SW480 (cell line): Measurements from ENCODE around the gene DOK5.

ENCODE experiments used
- DNase-seq: peaks from one replicate; pipeline ENCODE4 v3.0.0-alpha.2; 2016; ENCODE audit warnings: low spot score

The DOK5 gene

DNA sequence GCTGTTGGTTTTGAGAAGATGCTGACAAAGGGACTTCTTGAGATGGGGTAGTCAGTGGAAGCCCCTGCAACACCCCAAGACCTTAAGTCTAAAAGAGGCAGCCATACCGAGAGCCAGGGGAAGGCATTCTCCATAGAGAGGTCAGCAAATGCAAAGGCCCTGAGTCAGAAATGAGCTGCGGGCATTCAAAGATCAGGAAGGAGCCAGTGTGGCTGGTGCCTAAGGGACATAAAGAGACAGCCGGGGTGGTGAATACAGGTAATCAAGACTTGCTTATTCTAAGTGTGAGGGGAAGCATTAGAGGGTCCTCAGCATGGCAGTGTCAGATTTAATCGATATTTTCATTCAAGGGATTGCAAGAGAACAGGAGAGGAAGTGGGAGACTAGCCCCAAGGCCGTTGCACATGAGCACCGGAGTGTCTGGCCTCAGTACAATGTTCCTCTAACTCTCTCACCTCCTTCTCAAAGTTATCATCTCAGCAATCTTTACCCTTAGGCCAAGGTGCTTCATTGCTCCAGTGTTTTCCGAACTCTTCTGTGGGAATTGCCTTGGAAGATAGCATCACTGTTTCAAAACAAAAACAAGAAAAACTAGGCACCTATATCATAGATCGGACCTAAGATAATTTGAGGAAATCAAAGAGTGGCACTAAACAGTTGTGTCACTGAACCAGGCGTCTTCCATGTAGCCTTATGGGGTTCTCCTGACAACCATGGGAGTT is 173.2 kb downstream of the DOK5 start:
- DNase-seq, result no peak

DNA sequence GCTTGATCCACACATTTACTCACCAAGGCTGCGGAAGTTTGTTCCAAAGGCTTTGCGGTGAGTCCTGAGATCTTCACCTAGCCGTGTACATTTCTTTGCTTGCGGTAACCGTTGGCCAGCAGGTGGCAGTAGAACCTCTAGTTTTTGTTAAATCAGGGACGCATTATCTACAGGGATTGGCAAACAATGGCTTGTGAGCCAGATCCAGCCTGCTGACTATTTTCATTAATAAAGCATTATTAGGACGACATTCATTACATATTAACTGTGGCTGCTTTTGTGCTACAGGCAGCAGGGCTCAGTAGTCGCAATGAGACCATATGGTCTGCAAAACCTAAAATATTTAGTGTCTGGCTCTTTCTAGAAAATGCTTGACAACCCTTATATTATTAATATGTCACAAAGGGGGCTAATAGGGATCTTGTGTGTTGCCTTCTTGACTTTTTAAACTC is 174.1 kb downstream of the DOK5 start:
- peak; percentile 80 for DNase-seq

DNA sequence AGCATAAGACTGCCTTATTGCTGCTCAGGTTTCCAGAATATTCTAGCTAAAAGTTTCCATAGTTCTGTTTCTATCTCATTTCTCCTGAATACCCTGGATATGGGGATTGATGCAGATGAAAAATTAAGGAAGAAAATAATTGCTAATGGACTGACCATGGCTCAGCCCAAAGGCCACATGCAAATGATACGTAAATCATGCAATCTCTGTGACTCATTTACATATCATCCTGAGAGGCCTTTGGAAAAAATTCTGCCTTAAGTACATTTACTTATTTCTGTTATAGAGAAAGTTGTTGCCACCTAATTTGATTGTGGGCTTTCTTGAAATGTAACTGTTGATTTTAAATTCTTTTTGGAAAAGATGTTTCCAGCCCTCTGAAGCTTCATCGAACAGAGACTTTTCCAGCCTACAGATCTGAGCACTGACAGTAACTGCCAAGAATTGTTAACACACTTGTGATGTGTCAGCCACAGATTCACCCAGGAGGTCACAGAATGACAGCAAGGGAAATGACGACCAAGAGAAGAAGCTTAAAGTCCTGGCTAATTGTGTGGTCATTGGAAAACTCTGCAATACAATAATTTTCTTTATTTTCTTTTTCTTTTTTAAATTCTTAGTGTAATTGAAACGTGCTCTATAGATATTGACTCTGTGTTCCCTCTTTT is 174.8 kb downstream of the DOK5 start:
- no peak for DNase-seq

DNA sequence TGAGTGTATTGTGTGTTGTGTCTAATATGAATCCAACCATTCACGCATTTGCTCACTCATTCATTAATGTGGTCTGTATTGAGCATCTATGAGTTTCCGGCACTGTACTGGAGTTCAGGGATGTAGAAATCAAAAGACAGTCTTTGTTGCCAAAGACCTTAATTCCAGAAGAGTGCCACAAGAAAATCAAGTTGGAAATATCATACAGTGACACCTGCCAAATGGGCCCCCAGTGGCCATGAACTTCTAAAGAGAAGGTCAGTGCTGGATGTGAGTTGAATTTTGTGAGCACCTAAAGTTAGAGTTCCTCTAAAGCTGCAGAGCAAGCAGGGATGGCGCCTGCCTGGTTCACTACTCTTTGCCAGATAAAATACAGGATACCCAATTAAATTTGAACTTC is 175.9 kb downstream of the DOK5 start:
- DNase-seq, result no peak

DNA sequence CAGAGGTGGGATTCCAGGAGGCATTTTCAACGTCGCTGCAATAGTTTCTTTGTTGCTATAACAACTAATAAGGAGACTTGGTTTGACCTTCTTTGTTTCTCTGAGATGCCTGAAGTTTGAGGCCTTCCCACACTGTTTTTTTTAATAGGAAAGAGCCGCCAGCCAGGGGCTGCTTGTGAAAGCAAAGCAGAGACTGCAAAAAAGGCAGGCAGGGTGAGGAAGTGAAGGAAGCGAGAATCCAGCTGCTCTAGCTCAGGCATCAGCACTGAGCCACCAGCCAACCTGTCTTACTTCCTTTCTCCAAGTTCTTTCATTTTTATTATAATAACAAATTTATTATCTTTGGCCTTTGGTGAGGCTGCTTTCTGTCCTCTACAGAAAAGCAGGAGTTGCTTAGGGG is 179.1 kb downstream of the DOK5 start:
- no peak for DNase-seq

DNA sequence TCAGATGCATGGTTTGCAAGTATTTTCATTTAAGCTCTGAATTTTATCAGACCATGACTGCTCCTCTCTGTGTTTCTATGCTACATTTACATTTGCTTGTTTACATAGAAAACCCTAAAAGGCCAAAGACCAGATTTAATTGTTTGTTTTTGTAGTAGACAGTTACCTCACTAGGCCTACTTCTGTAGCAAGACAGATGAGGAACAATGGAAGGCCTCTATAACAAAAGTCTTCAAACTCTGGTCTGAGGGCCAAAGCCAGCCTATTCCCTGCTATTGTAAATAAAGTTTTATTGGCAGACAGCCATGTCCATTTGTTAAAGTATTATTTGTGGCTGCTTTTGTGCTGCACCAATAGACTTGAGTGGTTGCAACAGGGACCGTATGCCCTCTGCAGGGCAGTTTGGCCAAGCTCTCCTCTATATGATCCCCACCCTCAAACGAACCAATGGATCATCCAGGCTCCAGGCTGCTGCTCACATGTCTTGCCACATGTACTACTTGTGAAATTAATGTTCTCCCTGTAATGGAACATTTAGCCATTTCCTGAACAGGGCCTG is 182.0 kb downstream of the DOK5 start:
- DNase-seq, result no peak

DNA sequence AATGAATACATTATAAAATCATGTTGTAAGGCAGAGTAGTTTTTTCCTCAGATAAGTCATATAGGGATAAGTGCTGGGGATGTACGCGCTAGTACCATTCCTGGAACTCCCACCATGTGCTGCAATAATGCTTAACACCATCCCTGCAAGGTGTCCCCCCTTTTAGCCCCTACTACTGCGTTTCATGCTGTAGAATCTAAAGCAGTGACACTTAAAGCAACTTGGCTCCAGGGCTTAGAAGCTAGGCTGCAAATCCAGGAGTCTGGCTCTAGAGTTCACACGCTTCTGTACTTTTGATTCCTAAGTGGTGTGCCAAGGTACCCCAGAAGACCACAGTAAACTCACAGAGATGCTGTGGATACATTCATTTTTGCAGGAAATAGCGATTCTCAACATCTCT is 183.1 kb downstream of the DOK5 start:
- DNase-seq, result no peak

DNA sequence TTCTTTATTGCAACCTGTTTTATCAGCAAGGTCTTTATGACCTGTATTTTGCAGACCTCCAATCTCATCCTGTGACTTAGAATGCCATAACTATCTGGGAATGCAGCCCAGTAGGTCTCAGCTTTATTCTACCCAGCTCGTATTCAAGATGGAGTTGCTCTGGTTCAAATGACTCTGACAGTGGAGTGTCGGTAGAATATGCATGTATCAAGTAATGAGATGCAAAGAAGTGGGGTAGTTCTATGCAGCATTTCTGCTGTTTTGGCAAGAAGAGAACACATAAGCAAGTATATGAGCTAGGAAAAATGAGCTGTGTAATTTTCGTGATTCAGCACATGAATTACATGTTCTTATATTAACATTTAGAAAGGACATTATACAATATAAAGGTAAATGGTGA is 185.9 kb downstream of the DOK5 start:
- no peak for DNase-seq

DNA sequence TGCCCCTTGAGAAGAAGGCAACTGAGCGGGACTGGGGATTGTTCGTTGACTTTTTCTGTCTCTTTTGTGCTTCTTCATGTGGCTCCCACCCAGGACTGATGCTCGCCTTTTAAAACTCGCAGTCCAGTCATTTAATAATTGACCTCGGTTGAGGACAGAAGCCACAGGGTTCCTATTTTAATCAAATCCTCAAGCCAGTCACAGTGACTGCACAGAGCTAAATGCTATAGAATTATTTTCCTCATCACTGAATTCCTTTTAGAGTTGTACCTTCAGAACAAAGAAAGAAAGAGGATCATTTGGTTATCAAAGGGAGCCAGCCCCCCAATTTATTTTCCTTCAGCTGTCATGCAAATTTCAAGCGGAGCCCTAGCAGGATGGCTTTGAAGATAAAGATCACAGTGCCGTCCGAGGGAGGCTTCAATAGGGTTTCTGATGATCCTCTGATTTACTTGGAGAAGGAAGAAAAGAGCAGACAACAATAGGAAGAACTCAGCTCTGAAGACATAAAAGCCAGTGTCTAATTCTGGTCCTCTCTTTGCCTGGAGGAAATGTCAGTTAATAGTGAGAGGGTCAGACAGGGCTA is 186.6 kb downstream of the DOK5 start:
- no peak for DNase-seq

DNA sequence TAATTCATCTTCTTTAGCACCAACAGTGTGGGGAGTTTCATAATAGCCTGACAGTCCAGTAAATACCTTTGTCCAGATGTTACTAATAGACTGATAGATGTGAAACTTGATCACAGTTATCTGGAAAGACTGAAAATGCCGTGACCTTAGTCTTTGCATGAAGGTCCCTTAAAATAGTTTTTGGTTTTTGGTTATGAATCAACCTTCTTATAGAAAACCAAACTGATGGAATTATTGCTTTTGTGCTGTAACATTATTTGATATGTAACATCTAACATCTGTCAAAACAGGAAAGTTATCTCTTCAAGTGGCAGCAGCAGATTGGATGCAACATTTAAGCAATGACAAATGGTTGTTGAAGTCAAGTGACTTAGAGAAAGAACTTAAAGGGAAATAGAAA is 190.4 kb downstream of the DOK5 start:
- no peak for DNase-seq

DNA sequence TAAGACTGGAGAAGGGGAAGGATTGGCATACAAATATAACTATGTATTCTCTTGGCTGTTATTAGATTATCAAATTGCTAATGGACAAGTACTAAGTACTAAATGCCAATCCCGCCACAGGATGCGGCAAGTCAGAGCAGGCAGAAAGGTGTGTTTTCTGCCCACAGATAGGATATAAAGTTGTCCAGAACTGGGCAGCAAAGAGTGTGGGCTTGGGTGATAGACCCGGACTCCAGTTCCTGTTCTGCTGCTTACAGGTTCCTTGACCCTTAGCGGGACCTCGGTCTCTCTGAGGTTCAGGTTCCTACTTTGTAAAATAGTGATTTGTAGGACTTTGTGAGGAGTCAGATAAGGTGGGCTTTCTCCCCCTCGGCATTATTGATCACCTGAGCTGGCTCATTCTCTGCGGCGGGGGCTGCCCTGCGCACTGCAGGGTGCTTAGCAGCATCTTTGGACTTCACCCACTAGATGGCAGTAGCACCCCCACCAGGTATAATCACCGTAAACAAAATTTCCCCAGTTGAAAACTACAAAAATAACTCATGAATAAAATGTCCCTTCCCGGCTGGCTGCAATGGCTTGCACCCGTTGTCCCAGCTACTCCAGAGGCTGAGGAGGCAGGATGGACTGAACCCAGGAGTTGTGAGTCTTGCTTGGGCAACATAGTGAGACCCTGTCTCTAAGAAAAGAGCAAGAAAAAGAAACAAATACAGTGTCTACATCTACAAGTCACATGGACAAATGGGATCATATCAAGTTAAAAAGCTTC is 193.1 kb downstream of the DOK5 start:
- DNase-seq, result no peak

DNA sequence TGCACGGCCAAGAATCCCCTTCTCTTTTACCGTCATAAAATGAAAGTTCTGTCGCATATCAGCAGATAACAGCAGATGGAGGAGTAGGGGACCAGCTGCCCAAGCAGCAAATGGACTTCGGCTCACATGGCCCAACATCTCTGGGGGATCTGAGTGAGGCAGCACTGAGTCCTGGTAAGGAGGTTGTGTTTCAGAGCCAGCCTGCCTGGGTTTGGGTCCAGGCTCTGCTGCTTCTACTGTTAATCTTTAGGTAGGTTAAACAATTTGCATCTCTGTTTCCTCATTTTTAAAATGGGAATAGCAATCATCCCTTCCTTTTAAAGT is 193.6 kb downstream of the DOK5 start:
- no peak for DNase-seq

DNA sequence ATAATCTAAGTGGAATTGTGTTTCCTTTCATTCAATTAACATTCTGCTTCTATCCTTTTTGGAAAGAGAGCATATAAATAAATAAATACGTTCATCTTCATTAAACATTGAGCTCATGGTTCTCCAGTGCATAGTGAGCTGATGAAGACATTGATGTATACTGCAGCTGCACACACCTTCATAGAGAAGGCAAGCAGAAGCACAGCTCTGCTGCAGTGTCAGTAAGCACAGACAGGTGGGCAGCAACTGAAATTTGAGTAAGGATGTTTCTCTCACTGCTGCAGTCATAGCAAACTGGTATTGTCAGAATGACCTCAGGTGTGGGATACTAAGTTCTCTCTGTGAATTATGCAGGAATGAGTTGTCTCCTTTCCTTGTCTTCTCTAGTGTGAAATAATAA is 202.9 kb downstream of the DOK5 start:
- no peak for DNase-seq

DNA sequence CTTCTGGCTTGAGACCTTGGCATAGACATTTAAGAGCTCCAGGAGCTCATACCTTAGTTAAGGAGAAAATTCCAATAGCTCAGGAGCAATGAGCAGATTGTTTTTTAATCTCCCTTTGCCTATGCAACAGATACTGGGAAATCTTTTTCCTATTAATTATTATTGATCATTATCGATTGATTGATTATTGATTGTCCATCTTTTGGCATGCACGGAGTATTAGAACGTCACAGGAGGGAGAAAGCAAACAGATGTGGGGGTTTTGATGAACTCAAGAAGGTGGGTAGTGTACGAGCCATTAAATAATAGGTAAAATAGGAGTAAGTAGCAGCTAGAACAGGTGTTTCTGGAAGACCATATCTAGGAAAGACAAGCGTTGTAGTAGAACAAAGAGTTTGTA is 205.0 kb downstream of the DOK5 start:
- DNase-seq, result no peak

DNA sequence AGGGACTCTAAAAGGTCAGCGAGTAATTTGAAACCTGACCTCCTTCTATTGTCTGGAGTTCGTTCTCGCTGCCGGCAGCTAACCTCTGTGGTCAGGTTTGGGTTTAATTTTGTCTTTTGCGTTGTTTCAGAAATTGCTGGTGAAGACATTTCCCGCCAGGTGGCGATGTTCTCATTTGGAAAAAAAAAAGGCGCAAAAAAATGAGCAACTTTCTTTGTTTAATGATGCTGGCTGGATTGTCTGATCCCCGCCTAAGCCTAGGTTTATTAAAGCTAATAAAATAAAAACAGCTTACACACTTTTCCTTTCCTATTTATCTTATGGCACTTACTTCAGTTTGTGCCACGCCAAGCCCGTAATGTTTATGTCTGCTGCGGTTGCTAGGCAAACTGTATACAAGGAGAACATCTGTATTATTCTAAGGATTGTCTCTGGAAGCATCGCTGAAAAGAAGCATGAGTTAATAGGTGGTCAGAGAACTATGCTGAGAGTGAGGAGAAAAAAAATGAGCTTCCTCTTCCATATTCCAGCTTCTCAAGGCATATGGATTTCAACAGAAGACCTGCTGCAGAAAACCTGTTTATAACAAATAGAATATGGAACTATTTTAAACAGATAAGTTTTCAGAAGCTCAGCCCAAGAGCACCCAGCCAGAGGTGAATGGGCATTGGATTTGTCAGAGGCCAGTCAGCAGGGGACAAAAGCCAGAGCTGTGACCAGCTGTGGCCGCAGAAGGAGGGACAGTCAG is 205.7 kb downstream of the DOK5 start:
- DNase-seq, result peak; percentile 46

DNA sequence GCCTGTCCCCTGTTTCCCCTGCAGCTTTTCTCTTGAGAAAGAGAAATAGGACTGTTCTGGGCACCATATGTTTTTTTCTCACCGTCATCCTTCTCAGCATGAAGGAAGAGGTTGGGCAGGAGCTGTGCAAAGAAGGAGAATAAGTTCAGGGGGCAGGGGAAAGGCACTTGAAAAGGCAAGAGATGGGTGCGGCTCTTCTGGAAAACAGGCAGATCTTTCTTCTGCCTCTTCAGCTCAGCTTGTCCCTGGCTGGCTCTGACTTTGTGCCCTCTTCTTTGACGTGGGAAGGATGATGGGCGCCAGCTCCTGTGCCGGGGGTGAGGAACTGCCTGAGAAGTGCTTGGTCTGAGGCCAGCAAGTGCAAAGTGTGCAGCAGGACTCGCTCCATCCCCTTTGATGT is 206.5 kb downstream of the DOK5 start:
- DNase-seq, result no peak

DNA sequence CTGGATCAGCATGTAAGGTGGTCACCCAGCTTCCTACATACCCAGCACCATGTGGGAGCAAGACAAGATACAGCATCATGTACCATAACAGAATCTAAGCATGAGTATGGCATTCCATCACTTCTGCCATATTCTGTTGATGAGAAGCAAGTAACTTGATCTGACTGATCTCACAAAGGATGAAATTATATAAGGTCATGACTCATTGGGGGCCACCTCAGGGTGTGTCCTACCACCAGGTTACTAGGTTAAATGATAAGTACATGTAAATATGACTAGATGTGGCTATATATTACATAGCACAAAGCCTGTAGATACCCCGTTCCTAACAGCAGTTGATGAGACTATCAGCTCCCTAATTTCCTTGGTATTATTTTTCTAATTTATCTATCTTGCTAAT is 213.1 kb downstream of the DOK5 start:
- DNase-seq, result peak; percentile 96

DNA sequence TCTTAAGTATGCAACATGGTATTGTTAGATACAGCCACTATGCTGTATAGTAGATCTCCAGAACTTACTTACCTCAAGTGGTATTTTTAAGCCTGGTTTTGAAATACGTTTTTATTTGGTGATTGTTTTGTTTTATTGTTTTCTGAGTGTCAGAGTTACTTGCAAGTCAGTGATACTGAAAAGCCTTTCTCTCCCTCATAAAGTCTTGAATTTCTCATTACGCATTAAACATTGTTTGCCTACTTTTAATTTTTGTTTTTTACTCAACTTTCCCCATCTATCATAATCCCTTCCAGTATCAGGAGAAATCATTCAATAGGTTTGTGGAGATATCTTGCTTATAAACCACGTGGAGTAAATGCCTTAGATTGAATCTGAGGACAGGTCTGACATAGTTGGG is 214.9 kb downstream of the DOK5 start:
- no peak for DNase-seq

DNA sequence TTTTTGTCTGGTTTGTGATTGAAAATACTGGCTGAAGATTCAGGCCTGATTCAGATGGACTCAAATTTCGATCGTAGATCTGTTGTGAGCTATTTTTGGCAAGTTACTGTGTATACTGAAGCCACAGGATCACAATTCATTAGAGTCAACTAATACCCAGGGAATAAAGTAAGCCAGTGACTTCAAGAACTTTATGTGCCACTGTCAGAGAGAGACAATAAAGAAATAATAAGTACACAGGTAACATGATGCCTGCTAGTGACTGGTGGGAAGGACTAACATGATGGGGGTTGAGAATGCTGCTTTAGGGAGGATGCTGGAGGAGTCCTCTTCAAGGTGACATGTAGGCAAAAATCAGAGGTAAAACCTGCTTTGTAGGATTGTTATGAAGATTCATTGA is 215.9 kb downstream of the DOK5 start:
- DNase-seq, result no peak

DNA sequence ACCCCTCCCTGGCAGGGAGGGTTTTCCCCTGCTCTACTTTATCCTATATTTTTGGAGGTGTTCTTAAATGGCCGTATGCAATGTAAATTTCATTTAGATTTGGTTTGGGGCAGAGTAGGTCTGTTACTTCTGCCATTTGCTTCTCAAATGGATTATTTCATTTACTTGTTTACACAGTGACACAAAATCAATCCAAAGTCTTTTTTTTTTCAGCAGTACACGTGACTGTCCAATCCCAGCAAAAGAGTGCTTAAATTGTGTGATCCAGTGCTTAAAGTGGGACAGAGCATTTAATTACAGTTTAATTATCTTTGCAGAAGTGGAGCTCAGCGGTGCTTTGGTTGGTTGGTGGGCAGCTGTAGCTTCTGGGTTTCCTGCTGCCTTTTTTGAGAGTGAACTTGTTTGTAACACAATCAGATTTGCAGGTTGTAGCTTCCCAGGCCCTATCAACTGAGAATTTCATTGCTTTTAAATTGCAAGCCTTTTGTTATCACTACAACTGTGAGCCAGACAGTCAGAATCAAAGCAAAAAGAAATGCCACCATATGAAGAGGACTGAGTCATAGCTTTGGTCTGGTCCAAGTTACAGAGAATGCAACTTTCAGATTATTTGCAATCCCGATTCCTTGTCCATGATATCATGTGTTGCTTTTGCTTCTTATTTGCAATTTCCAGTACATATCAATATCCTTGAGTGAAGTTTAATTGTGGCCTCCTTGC is 216.9 kb downstream of the DOK5 start:
- no peak for DNase-seq

DNA sequence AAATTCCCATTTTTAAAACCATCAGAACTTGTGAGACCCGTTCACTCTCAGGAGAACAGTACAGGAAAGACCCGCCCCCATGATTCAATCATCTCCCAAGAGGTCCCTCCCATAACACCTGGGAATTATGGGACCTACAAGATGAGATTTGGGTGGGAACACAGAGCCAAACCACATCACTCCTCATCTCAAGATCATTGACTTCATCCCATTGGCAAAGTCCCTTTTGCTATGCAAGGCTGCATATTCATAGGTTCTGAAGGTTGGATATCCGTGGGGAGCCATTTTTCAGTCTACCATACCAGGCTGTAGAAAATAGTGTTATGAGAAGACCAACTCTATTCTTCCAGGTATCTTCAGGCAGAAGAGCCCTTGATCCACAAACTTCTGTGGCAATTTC is 219.1 kb downstream of the DOK5 start:
- DNase-seq, result no peak
